Measurements from ENCODE around the gene NT5C3B. TPM values are rescaled to one million over a fixed set of nuclear protein-coding genes. Genes with fewer than 3 reads are reported as not detected.
A peak's percentile ranks its signal among the peaks of the same experiment; 100 is the strongest.

Gene NT5C3B
- total and polyA plus RNA-seq, 2 experiments from 2014 or later = 59.3 to 69.8 TPM

DNA sequence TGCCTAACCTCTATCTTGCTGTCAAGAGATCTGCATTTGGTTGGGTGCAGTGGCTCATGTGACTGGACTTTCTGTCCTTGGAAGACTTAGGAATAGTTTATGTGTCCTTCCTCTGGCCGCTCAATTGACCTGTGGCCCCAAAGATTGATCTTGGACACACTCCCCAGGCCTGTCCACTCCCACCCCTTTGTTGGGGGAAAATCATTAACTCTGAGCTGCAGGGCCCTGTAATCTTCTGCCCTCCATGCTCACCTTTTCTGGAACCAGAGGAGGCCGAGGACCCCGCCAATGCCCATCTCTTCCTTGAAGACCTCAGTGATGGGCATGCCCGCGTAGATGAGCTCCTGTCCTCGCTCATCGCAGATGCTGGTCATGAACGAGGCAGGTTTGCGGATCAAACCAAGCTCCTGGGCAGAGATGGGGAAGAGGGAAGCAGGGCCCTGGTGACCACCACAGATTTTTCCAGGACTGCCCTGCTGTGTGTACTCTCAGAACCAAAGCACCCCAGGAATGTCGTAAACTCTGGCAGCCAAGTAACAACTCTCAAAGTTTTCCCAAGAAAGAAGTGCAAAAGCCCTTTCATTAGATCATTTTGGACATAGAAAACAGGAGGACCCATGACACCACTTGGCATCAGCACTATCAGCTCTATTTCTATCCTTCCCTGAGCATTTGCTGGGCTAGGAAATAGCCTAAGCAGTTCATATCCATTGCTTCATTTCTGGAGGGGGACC is 37.7 kb upstream of the NT5C3B start:
- Histone ChIP-seq H3K9ac (no peak overlapping the region), H3K27me3 (replicated peaks; ENCODE audit: insufficient read depth) (no peaks in the 10 kb centered on the region), H3K4me2 (ENCODE audit: unreplicated experiment) (no peak overlapping the region), H3F3A (ENCODE audit: insufficient read depth) (peaks cover 53% of the 10 kb centered on the region), H4K20me1 (ENCODE audit: insufficient read depth) (no peaks in the 10 kb centered on the region), H2AFZ (no peak overlapping the region), H3K9me2 (ENCODE audit: insufficient read depth) (no peaks in the 10 kb centered on the region), H3K4me3 (no peak overlapping the region), H3K4me1 (ENCODE audit: insufficient read depth) (no peaks in the 10 kb centered on the region), H3K9me3 (ENCODE audit: low read depth) (no peaks in the 10 kb centered on the region), H3K36me3 (ENCODE audit: low read depth) (peaks cover 73% of the 10 kb centered on the region), H3K79me2 (ENCODE audit: insufficient read depth) (peaks cover 8% of the 10 kb centered on the region), H3K27ac (no peak overlapping the region)
- peak; percentile 18 for DNase-seq
- 98 to 99% methylated on average over 10 of the region's 10 CpGs for WGBS, 2 experiments (ENCODE audit: low coverage in 1 of 2, low lambda C conversion rate in 2 of 2, missing lambda C conversion rate in 2 of 2)
- TF ChIP-seq EZH2phosphoT487 (IDR thresholded peaks at IDR 0.05; ENCODE audit: insufficient read depth, low read depth) (no peak), EZH2 (IDR thresholded peaks at IDR 0.05; ENCODE audit: insufficient read depth, poor library complexity, severe bottlenecking) (no peak)
- in situ Hi-C loops (cut with MboI) = no loop called here

DNA sequence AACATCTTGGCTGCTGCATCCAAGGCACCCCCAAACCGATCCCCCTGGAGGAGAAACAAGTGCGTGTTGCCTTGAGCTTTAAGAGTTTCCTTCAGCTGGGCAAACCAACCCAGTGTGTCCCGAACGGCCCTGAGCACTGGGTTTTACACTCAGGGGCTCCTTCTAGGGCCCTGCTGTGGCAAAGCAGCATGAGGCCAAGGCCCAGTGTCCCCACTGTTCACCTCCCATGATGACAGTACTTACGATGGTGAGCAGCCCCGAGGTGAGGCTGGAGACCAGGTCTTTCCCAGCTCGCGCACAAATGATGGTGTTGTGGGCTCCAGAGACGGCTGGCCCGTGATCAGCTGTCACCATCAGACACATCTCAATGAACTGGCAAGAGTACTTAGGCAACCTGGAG is 35.8 kb upstream of the NT5C3B start:
- no peak overlapping the region for H3K4me3 ChIP-seq

DNA sequence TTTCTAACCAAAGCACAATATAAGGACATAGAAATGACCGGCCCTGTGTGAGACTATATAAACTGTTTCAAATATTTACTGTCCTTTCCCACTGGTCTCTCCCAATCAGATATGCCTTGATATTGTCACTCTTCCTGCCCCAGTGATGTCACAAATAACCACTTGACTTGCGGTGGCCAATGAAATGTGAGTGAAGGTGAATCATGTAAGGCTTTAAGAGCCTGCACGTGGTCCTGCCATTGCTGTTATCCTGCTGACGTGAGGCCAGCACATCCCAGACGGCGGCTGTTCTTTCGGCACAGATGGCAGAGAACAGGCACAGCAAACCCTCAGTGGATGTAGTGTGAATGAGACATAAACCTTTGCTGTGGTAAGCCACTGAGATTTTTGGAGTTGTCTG is 34.6 kb upstream of the NT5C3B start:
- in situ Hi-C loops (cut with MboI) = no loop called here
- no peaks in the 10 kb centered on the region for H3K4me1 ChIP-seq (ENCODE audit: insufficient read depth)
- no peak overlapping the region for H3K9ac ChIP-seq

More for the DNA sequence above, 35.8 kb upstream of the NT5C3B start:
- in situ Hi-C loops (cut with MboI) = no loop called here
- TF ChIP-seq EZH2phosphoT487 (IDR thresholded peaks at IDR 0.05; ENCODE audit: insufficient read depth, low read depth) (no peak), EZH2 (IDR thresholded peaks at IDR 0.05; ENCODE audit: insufficient read depth, poor library complexity, severe bottlenecking) (no peak)
- H3K4me1 ChIP-seq (ENCODE audit: insufficient read depth) = no peaks in the 10 kb centered on the region
- H3F3A ChIP-seq (ENCODE audit: insufficient read depth) = peaks cover 66% of the 10 kb centered on the region
- no peaks in the 10 kb centered on the region for H3K9me3 ChIP-seq (ENCODE audit: low read depth)
- DNase-seq = no peak
- H2AFZ ChIP-seq = no peak overlapping the region
- H4K20me1 ChIP-seq (ENCODE audit: insufficient read depth) = no peaks in the 10 kb centered on the region
- no peak overlapping the region for H3K4me2 ChIP-seq (ENCODE audit: unreplicated experiment)
- no peaks in the 10 kb centered on the region for H3K79me2 ChIP-seq (ENCODE audit: insufficient read depth)
- WGBS, 2 experiments (ENCODE audit: low coverage in 1 of 2, low lambda C conversion rate in 2 of 2, missing lambda C conversion rate in 2 of 2) = 95 to 100% methylated on average over 8 to 10 of the region's 10 CpGs
- no peaks in the 10 kb centered on the region for H3K27me3 ChIP-seq (replicated peaks; ENCODE audit: insufficient read depth)
- no peak overlapping the region for H3K27ac ChIP-seq
- no peak overlapping the region for H3K9ac ChIP-seq
- no peaks in the 10 kb centered on the region for H3K9me2 ChIP-seq (ENCODE audit: insufficient read depth)
- peaks cover 71% of the 10 kb centered on the region for H3K36me3 ChIP-seq (ENCODE audit: low read depth)

DNA sequence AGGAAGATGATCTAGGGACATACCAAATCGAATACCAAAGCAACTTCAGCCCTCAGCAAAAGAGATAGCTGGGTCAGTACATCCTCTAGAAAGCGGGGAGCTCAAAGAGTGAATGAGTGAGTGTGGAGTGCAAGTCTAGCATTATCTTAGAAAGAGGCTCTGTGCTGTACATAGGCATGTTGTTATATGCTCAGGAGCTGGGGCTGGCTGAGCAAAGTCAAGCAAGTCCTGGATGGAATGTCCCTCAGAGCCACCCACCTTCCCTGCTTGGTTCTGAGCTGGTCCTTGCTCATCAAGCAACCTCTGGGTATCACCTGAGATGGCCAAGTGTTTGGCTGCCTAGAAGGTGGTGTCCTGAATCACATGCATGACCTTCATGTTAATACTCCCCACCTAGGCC is 34.1 kb upstream of the NT5C3B start:
- 95 to 98% methylated on average over 2 of the region's 2 CpGs for WGBS, 2 experiments (ENCODE audit: low coverage in 1 of 2, low lambda C conversion rate in 2 of 2, missing lambda C conversion rate in 2 of 2)
- TF ChIP-seq EZH2 (IDR thresholded peaks at IDR 0.05; ENCODE audit: insufficient read depth, poor library complexity, severe bottlenecking) (no peak), EZH2phosphoT487 (IDR thresholded peaks at IDR 0.05; ENCODE audit: insufficient read depth, low read depth) (no peak)
- H3K36me3 ChIP-seq (ENCODE audit: low read depth) = peaks cover 71% of the 10 kb centered on the region

More for the DNA sequence above, 34.6 kb upstream of the NT5C3B start:
- no peaks in the 10 kb centered on the region for H4K20me1 ChIP-seq (ENCODE audit: insufficient read depth)
- no peaks in the 10 kb centered on the region for H3K9me3 ChIP-seq (ENCODE audit: low read depth)
- H3K4me3 ChIP-seq = no peak overlapping the region
- peaks cover 72% of the 10 kb centered on the region for H3F3A ChIP-seq (ENCODE audit: insufficient read depth)
- no peaks in the 10 kb centered on the region for H3K27me3 ChIP-seq (replicated peaks; ENCODE audit: insufficient read depth)
- peak; percentile 25 for DNase-seq
- 85 to 90% methylated on average over 7 of the region's 7 CpGs for WGBS, 2 experiments (ENCODE audit: low coverage in 1 of 2, low lambda C conversion rate in 2 of 2, missing lambda C conversion rate in 2 of 2)
- no peak overlapping the region for H3K4me2 ChIP-seq (ENCODE audit: unreplicated experiment)
- no peaks in the 10 kb centered on the region for H3K9me2 ChIP-seq (ENCODE audit: insufficient read depth)
- H3K79me2 ChIP-seq (ENCODE audit: insufficient read depth) = no peaks in the 10 kb centered on the region
- no peak for TF ChIP-seq EZH2 (IDR thresholded peaks at IDR 0.05; ENCODE audit: insufficient read depth, poor library complexity, severe bottlenecking)
- no peak for TF ChIP-seq EZH2phosphoT487 (IDR thresholded peaks at IDR 0.05; ENCODE audit: insufficient read depth, low read depth)
- peaks cover 71% of the 10 kb centered on the region for H3K36me3 ChIP-seq (ENCODE audit: low read depth)
- H3K27ac ChIP-seq = no peak overlapping the region
- H2AFZ ChIP-seq = no peak overlapping the region

More for the DNA sequence above, 34.1 kb upstream of the NT5C3B start:
- Histone ChIP-seq H3K9me3 (ENCODE audit: low read depth) (no peaks in the 10 kb centered on the region), H3K4me2 (ENCODE audit: unreplicated experiment) (no peak overlapping the region), H3K4me1 (ENCODE audit: insufficient read depth) (no peaks in the 10 kb centered on the region), H3K27me3 (replicated peaks; ENCODE audit: insufficient read depth) (no peaks in the 10 kb centered on the region), H3K79me2 (ENCODE audit: insufficient read depth) (no peaks in the 10 kb centered on the region), H3K4me3 (no peak overlapping the region), H4K20me1 (ENCODE audit: insufficient read depth) (no peaks in the 10 kb centered on the region), H3K27ac (no peak overlapping the region), H3K9ac (no peak overlapping the region), H3F3A (ENCODE audit: insufficient read depth) (peaks cover 72% of the 10 kb centered on the region), H3K9me2 (ENCODE audit: insufficient read depth) (no peaks in the 10 kb centered on the region), H2AFZ (no peak overlapping the region)
- in situ Hi-C loops (cut with MboI) = no loop called here
- no peak for DNase-seq

All from GM23248 (cell line).